ENCODE measurements around the gene ZFHX3.

DNA sequence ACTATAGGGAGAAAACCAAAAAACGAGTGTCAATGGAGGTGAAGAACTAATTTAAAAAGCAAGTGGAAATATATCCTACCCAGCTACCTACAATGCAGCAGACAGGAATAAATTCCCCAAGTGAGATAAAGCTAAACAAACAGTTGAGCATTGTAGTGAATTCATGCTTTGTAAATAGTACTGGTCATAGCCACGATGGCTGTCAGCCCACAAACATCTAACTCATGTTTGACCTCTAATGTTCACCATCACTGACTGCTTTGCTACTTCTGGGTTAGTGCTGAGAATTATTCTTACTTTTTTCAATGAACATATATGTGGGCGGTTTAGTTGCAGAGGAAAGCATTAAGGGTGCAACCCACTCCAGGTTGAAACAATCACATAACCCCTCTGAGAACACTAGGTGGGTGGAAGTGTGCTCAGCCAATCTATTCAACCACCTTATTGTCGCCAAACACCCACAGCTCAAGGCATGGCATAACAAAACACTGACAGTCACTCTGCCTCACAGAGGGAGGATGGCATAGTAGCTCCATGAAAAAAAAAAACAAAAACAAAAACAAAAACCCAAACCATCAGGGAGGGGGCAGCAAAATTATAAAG, 264.1 kb downstream of the ZFHX3 start:
- TF ChIP-seq, protein P1, sequence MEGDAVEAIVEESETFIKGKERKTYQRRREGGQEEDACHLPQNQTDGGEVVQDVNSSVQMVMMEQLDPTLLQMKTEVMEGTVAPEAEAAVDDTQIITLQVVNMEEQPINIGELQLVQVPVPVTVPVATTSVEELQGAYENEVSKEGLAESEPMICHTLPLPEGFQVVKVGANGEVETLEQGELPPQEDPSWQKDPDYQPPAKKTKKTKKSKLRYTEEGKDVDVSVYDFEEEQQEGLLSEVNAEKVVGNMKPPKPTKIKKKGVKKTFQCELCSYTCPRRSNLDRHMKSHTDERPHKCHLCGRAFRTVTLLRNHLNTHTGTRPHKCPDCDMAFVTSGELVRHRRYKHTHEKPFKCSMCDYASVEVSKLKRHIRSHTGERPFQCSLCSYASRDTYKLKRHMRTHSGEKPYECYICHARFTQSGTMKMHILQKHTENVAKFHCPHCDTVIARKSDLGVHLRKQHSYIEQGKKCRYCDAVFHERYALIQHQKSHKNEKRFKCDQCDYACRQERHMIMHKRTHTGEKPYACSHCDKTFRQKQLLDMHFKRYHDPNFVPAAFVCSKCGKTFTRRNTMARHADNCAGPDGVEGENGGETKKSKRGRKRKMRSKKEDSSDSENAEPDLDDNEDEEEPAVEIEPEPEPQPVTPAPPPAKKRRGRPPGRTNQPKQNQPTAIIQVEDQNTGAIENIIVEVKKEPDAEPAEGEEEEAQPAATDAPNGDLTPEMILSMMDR (IDR thresholded peaks at IDR 0.05 in 8 of 11, conservative IDR thresholded peaks at IDR 0.05 in 3 of 11): no peak
- TF ChIP-seq POLR2AphosphoS5 (IDR thresholded peaks at IDR 0.05) (no peak), POLR2A (IDR thresholded peaks at IDR 0.05) (no peak)
